H9 (cell line): ENCODE results near the gene SYT9. TPM values are rescaled to one million over a fixed set of nuclear protein-coding genes. Genes with fewer than 3 reads are reported as not detected.

Experiments
- DNase-seq: peaks from one replicate; pipeline ENCODE4 v3.0.0-alpha.2; 2017
- H2AFZ ChIP-seq: one replicate; pipeline ENCODE4 v1.6.1; 2013; ENCODE audit warnings: mild to moderate bottlenecking, low read length, control low read depth, moderate library complexity
- H2AK5ac ChIP-seq: 2 replicates; pipeline ENCODE4 v1.6.1; 2013; ENCODE audit warnings: low read length, control low read depth, mixed read lengths; ENCODE audit not compliant: insufficient read length
- H2BK120ac ChIP-seq: one replicate; pipeline ENCODE4 v1.6.1; 2013; ENCODE audit warnings: low read depth, mild to moderate bottlenecking, low read length, control low read depth, inconsistent platforms; ENCODE audit not compliant: poor library complexity, severe bottlenecking
- H2BK12ac ChIP-seq: 2 replicates; pipeline ENCODE4 v1.6.1; 2013; ENCODE audit warnings: low read length, control low read depth, mixed read lengths, low read depth; ENCODE audit not compliant: insufficient read length
- H2BK15ac ChIP-seq: 2 replicates; pipeline ENCODE4 v1.6.1; 2013; ENCODE audit warnings: low read depth, low read length, control low read depth
- H2BK20ac ChIP-seq: one replicate; pipeline ENCODE4 v1.6.1; 2013; ENCODE audit warnings: low read depth, mild to moderate bottlenecking, low read length, control low read depth, inconsistent platforms; ENCODE audit not compliant: poor library complexity, severe bottlenecking
- H2BK5ac ChIP-seq: 2 replicates; pipeline ENCODE4 v1.6.1; 2013; ENCODE audit warnings: low read length, control low read depth, mixed read lengths; ENCODE audit not compliant: insufficient read length
- H3K14ac ChIP-seq: 2 replicates; pipeline ENCODE4 v1.6.1; 2013; ENCODE audit warnings: low read length, control low read depth; ENCODE audit not compliant: insufficient read depth
- H3K18ac ChIP-seq: 2 replicates; pipeline ENCODE4 v1.6.1; 2013; ENCODE audit warnings: low read depth, mild to moderate bottlenecking, mixed read lengths, low read length, control low read depth; ENCODE audit not compliant: insufficient read length
- H3K23ac ChIP-seq: 2 replicates; pipeline ENCODE4 v1.6.1; 2013; ENCODE audit warnings: low read length, control low read depth, mixed read lengths, low read depth; ENCODE audit not compliant: insufficient read length
- H3K23me2 ChIP-seq: 2 replicates; pipeline ENCODE4 v1.6.1; 2013; ENCODE audit warnings: low read depth, mild to moderate bottlenecking, mixed read lengths, low read length, control low read depth; ENCODE audit not compliant: insufficient read length, poor library complexity, severe bottlenecking
- H3K27ac ChIP-seq: 2 replicates; pipeline ENCODE4 v1.5.1; 2013; ENCODE audit warnings: low read length, control low read depth, mixed read lengths, low read depth; ENCODE audit not compliant: insufficient read length
- H3K27me3 ChIP-seq: 2 replicates; pipeline ENCODE4 v1.6.1; 2013; ENCODE audit warnings: low read length, control low read depth, inconsistent platforms; ENCODE audit not compliant: insufficient read depth
- H3K4ac ChIP-seq: 2 replicates; pipeline ENCODE4 v1.6.1; 2013; ENCODE audit warnings: low read depth, mild to moderate bottlenecking, control low read depth, inconsistent platforms, low read length, moderate library complexity
- H3K4me1 ChIP-seq: 2 replicates; pipeline ENCODE4 v1.6.1; 2013; ENCODE audit warnings: low read length, control low read depth, inconsistent platforms; ENCODE audit not compliant: insufficient read depth
- H3K4me2 ChIP-seq: 2 replicates; pipeline ENCODE4 v1.6.1; 2013; ENCODE audit warnings: low read length, control low read depth, mixed read lengths; ENCODE audit not compliant: insufficient read length, insufficient read depth
- H3K56ac ChIP-seq: 2 replicates; pipeline ENCODE4 v1.6.1; 2013; ENCODE audit warnings: low read depth, mild to moderate bottlenecking, mixed read lengths, low read length, control low read depth; ENCODE audit not compliant: insufficient read length
- H3K79me1 ChIP-seq: 2 replicates; pipeline ENCODE4 v1.6.1; 2013; ENCODE audit warnings: low read depth, mild to moderate bottlenecking, moderate library complexity, low read length, control low read depth, inconsistent platforms; ENCODE audit not compliant: insufficient read depth, poor library complexity, severe bottlenecking
- H3K79me2 ChIP-seq: 2 replicates; pipeline ENCODE4 v1.6.1; 2013; ENCODE audit warnings: low read length, control low read depth, inconsistent platforms; ENCODE audit not compliant: insufficient read depth
- H3K9ac ChIP-seq: 2 replicates; pipeline ENCODE4 v1.6.1; 2013; ENCODE audit warnings: low read length, control low read depth, mixed read lengths; ENCODE audit not compliant: insufficient read length; ENCODE audit errors: extremely low read depth
- H3K9me3 ChIP-seq: one replicate; pipeline ENCODE4 v1.6.1; 2013; ENCODE audit warnings: low read depth, low read length, inconsistent platforms; ENCODE audit not compliant: control insufficient read depth
- H3T11ph ChIP-seq: one replicate; pipeline ENCODE4 v1.6.1; 2013; ENCODE audit warnings: mild to moderate bottlenecking, low read length, control low read depth, inconsistent platforms
- H4K20me1 ChIP-seq: one replicate; pipeline ENCODE4 v1.6.1; 2013; ENCODE audit not compliant: control insufficient read depth, insufficient read length, insufficient read depth
- H4K5ac ChIP-seq: 2 replicates; pipeline ENCODE4 v1.6.1; 2013; ENCODE audit warnings: low read depth, mild to moderate bottlenecking, mixed read lengths, low read length, control low read depth; ENCODE audit not compliant: insufficient read length
- H4K8ac ChIP-seq: replicated peaks from 2 replicates; pipeline ENCODE4 v1.6.1; 2013; ENCODE audit warnings: low read length, control low read depth, mixed read lengths, low read depth; ENCODE audit not compliant: insufficient read length
- H4K91ac ChIP-seq: 2 replicates; pipeline ENCODE4 v1.6.1; 2013; ENCODE audit warnings: low read depth, mild to moderate bottlenecking, moderate library complexity, mixed read lengths, low read length, control low read depth; ENCODE audit not compliant: insufficient read length
- H3K27ac Mint-ChIP-seq, 3 experiments: 2 replicates in 2 of 3; 3 replicates in 1 of 3; pipeline ENCODE4 v1.8.0; 2020 to 2021; ENCODE audit warnings: mixed read lengths in 3 of 3, mild to moderate bottlenecking in 1 of 3, moderate library complexity in 1 of 3
- H3K27me3 Mint-ChIP-seq: 2 replicates; pipeline ENCODE4 v1.8.0; 2021; ENCODE audit warnings: low read depth, mild to moderate bottlenecking, moderate library complexity, mixed read lengths
- H3K36me3 Mint-ChIP-seq, 3 experiments: 2 replicates in 2 of 3; 3 replicates in 1 of 3; pipeline ENCODE4 v1.8.0; 2020 to 2021; ENCODE audit warnings: low read depth in 3 of 3, mixed read lengths in 3 of 3; ENCODE audit not compliant: insufficient read depth in 1 of 3
- H3K4me1 Mint-ChIP-seq, 2 experiments: 2 replicates each; pipeline ENCODE4 v1.8.0; 2020; ENCODE audit warnings: mixed read lengths in 2 of 2
- H3K4me3 Mint-ChIP-seq, 2 experiments: 2 replicates in 1 of 2; 3 replicates in 1 of 2; pipeline ENCODE4 v1.8.0; 2020 to 2021; ENCODE audit warnings: mild to moderate bottlenecking in 2 of 2, mixed read lengths in 2 of 2, moderate library complexity in 1 of 2
- H3K9me3 Mint-ChIP-seq, 2 experiments: 2 replicates in 1 of 2; 3 replicates in 1 of 2; pipeline ENCODE4 v1.8.0; 2020; ENCODE audit warnings: mild to moderate bottlenecking in 2 of 2, mixed read lengths in 2 of 2, moderate library complexity in 1 of 2
- CTCF ChIP-seq: fragments of 200-600 bp; sonication (generic); conservative IDR thresholded peaks from 3 replicates; pipeline ENCODE4 v1.8.0; 2021; ENCODE audit warnings: antibody characterized with exemption, mild to moderate bottlenecking
- WGBS: extraction: QIAGEN DNeasy Blood & Tissue Kit; methylation state at CpG from one replicate; pipeline ENCODE4 v1.1.7; 2013; ENCODE audit warnings: missing lambda C conversion rate, low lambda C conversion rate, mixed read lengths; ENCODE audit not compliant: insufficient read length; ENCODE audit errors: extremely low coverage; 5-methylcytosine and 5-hydroxymethylcytosine counted together
- total RNA-seq: library from RNA; stranded (reverse); gene quantifications from 2 replicates; pipeline ENCODE4 v1.2.1, GENCODE V29; 2021

The SYT9 gene
- total RNA-seq, 1 experiment from 2014 or later, result 0.63 TPM

- no CpG with 5 or more reads among the region's 1 CpG for WGBS
- no peak overlapping the region for H3K27ac Mint-ChIP-seq
- H2BK15ac ChIP-seq, result no peak overlapping the region
- H3K4me1 Mint-ChIP-seq, result 0 out of 4 replicates have a peak, but pooled peaks cover 0 to 5% of the 10 kb centered on the region in 2 experiments
- no peak overlapping the region for H3K9ac ChIP-seq
- no peak overlapping the region for H3K4me3 Mint-ChIP-seq
- no peak overlapping the region for H3K14ac ChIP-seq
- no peaks in the 10 kb centered on the region for H4K20me1 ChIP-seq
- DNase-seq, result no peak
- H3K36me3 Mint-ChIP-seq, result peaks cover 4 to 17% (median 10%) of the 10 kb centered on the region in 3 experiments; a peak in 6 of 7 replicates
- H4K8ac ChIP-seq, result no peak overlapping the region
- H2BK12ac ChIP-seq, result no peak overlapping the region
- H2BK20ac ChIP-seq, result no peak overlapping the region
- no peak overlapping the region for H2BK120ac ChIP-seq
- no peak overlapping the region for H3K4ac ChIP-seq
- no peak overlapping the region for H3K27ac ChIP-seq
- no peaks in the 10 kb centered on the region for H3K79me1 ChIP-seq
- no peak overlapping the region for H3K56ac ChIP-seq
- no peak overlapping the region for H2AFZ ChIP-seq
- H3K23me2 ChIP-seq, result no peaks in the 10 kb centered on the region
- no peak overlapping the region for H2AK5ac ChIP-seq
- no peak for TF ChIP-seq CTCF
- no peak overlapping the region for H2BK5ac ChIP-seq
- no peaks in the 10 kb centered on the region for H3K79me2 ChIP-seq
- no peak overlapping the region for H4K91ac ChIP-seq
- no peak overlapping the region for H3K23ac ChIP-seq
- H3K9me3 Mint-ChIP-seq, result peaks cover 18 to 21% of the 10 kb centered on the region in 2 experiments
- no peak overlapping the region for H3K4me2 ChIP-seq
- H3K4me1 ChIP-seq, result no peaks in the 10 kb centered on the region
- no peak overlapping the region for H4K5ac ChIP-seq
- peaks cover 8% of the 10 kb centered on the region for H3K9me3 ChIP-seq
- H3K27me3 ChIP-seq, result no peaks in the 10 kb centered on the region
- H3K18ac ChIP-seq, result no peak overlapping the region
- no peaks in the 10 kb centered on the region; the same call in 1 of the 2 replicates for H3K27me3 Mint-ChIP-seq
- H3T11ph ChIP-seq, result no peak overlapping the region
These were observed 30.1 kb downstream of the SYT9 start for GRCh38 chr11:7281809-7282208.
